Heart left ventricle (tissue), 16 donors: ENCODE measurements around the gene LIN7B. TPM values are rescaled to one million over a fixed set of nuclear protein-coding genes. Genes with fewer than 3 reads are reported as not detected.

ENCODE experiments used
- ATAC-seq, 4 donors: fragments of 200-7000 bp; cut with Tn5 transposase; one replicate each; pipeline ENCODE4 v1.9.1; 2020 to 2022; ENCODE audit warnings: moderate library complexity in 4 of 4, mild to moderate bottlenecking in 3 of 4, moderate number of reproducible peaks in 1 of 4
- DNase-seq, 5 donors: peaks; one replicate each; pipeline ENCODE4 v3.0.0-alpha.2; 2020
- H3K27ac ChIP-seq, 12 donors: fragments of 200-600 bp; sonication (generic) in 4 of 12; one replicate each; pipeline versions ENCODE4 v1.5.0 to v1.8.0; 2016 to 2022; ENCODE audit warnings: mild to moderate bottlenecking in 2 of 12
- H3K27me3 ChIP-seq, 9 donors: fragments of 200-600 bp; sonication (generic) in 2 of 9; one replicate each; pipeline versions ENCODE4 v1.5.1 to v1.8.0; 2016 to 2022; ENCODE audit warnings: mild to moderate bottlenecking in 3 of 9
- H3K36me3 ChIP-seq, 9 donors: fragments of 200-600 bp; sonication (generic) in 2 of 9; one replicate each; pipeline versions ENCODE4 v1.5.0 to v1.8.0; 2018 to 2022; ENCODE audit warnings: mild to moderate bottlenecking in 2 of 9
- H3K4me1 ChIP-seq, 12 donors: fragments of 200-600 bp; sonication (generic) in 4 of 12; one replicate each; pipeline versions ENCODE4 v1.5.0 to v1.8.0; 2016 to 2022; ENCODE audit warnings: mild to moderate bottlenecking in 3 of 12
- H3K4me3 ChIP-seq, 12 donors: fragments of 200-600 bp; sonication (generic) in 4 of 12; one replicate each; pipeline versions ENCODE4 v1.5.0 to v1.8.0; 2017 to 2022; ENCODE audit warnings: mild to moderate bottlenecking in 9 of 12, moderate library complexity in 4 of 12
- H3K9me3 ChIP-seq, 12 donors: fragments of 200-600 bp; sonication (generic) in 4 of 12; one replicate each; pipeline versions ENCODE4 v1.5.0 to v1.8.0; 2016 to 2022; ENCODE audit warnings: mild to moderate bottlenecking in 1 of 12
- CTCF ChIP-seq, 12 donors: fragments of 200-600 bp; sonication (generic) in 4 of 12; IDR thresholded peaks; one replicate each; pipeline versions ENCODE4 v1.5.0 to v1.8.0; 2018 to 2022; ENCODE audit warnings: antibody characterized with exemption in 12 of 12, mild to moderate bottlenecking in 5 of 12
- POLR2A ChIP-seq, 2 donors: fragments of 450-650 bp; IDR thresholded peaks; one replicate each; pipeline ENCODE4 v1.6.1; 2017; ENCODE audit warnings: antibody characterized with exemption in 2 of 2, mild to moderate bottlenecking in 2 of 2, moderate library complexity in 2 of 2
- WGBS, 4 donors: extraction: QIAGEN DNeasy Blood & Tissue Kit in 2 of 4; methylation state at CpG; one replicate each; pipeline versions ENCODE4 v1.1.5 to v1.1.7; 2013 to 2018; 5-methylcytosine and 5-hydroxymethylcytosine counted together
- intact Hi-C, 10 donors: fragments of 100-400 bp; cut with DNase I; formaldehyde crosslinking; loops; one replicate each; pipeline versions ENCODE4 v1.11.1 to v1.14.2; 2022
- polyA plus RNA-seq, 2 donors: library from polyadenylated mRNA; stranded (reverse); fragments of 200-250 nt; gene quantifications; one replicate each; pipeline ENCODE4 v1.2.3, GENCODE V29; 2013
- total RNA-seq, 9 donors: library from RNA; depleted of rRNA in 2 of 9; stranded (reverse); fragments of >200 nt in 2 of 9; fragmentation: NEBNext Ultra II Directional in 3 of 9; extraction: Animal tissue kit (Norgen Biotek cat#: 25700) in 3 of 9; gene quantifications; one replicate each; pipeline versions ENCODE4 v1.1.0 to v1.2.4, GENCODE V29; 2016 to 2023
- donor health status: ischemic (EF 13 %, LVEDD 7.1; RV severe dilation, severe dysfunction).
- donor health status: healthy with polysubstance abuse.
- donor health status: DM: no; HTN: yes; CAD: no.
- donor health status: DM: no; HTN: no; CAD: no.
- donor health status: ischemic (EF 25% LVEDD 6.9; RV normal size, moderate dysfunction).
- donor health status: ischemic (EF 25% LVEDD 5.7; RV mildly dilated, moderate dysfunction).
- donor health status: healthy.
- donor health status: DM: yes; HTN: yes; CAD: no.
- donor health status: ischemic (EF 35%, LVEDD 5.7; RV mildly dilated, moderate dysfunction).
- donor health status: nonischemic (EF 11% LVEDD 7.7; RV severe dilation, severe dysfunction).
- donor health status: DM: yes; HTN: yes; CAD: no.
- donor health status: PGD.
- donor health status: ischemic (EF 29% LVEDD 5.4; RV normal size, mild dysfunction).
- donor health status: nonischemic (EF 23%, LVEDD 6.1; RV moderate dilation, normal function).

Gene LIN7B
- total and polyA plus RNA-seq, 11 donors: 12.6 to 55.8 (median 22.6) TPM

DNA sequence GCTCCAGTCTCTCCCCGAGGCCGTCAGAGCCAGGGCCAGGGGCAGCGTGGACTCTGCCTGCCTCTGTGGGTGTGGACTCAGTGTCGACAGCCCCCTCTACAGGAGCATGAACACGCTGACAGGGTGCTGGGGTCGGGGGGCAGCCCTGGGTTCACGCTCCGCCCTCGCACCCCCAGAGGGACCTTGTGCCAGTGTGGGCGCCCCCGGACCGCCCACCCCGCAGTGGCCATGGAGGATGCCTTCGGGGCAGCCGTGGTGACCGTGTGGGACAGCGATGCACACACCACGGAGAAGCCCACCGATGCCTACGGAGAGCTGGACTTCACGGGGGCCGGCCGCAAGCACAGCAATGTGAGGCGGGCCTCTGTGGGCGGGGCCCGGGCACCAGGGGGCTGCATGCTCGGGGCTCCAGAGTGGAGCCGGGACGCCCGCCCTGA, 51.7 kb downstream of the LIN7B start:
- peak; percentile 44 to 66 (median 46) for ATAC-seq
- no peaks in the 10 kb centered on the region for H3K27me3 ChIP-seq

GRCh38 chr19:49167857-49168409, 53.8 kb downstream of the LIN7B start:
- intact Hi-C loops: loop anchor here in 1 of 10 donors (5.0 kb wide), 1 partner anchor 39 kb away; no protein-coding TSS in a partner anchor
- DNase-seq: peak in 1 of 5 donors; percentile 52
- 83 to 88% (median 85%) methylated on average over 24 to 25 of the region's 25 CpGs for WGBS, 4 donors
- H3K4me3 ChIP-seq: no peak overlapping the region
- ATAC-seq: no peak
- no peaks in the 10 kb centered on the region for H3K27me3 ChIP-seq
- H3K4me1 ChIP-seq: peaks cover 5 to 26% (median 16%) of the 10 kb centered on the region in 12 donors
- no peaks in the 10 kb centered on the region for H3K9me3 ChIP-seq
- no peak for TF ChIP-seq POLR2A (IDR thresholded peaks at IDR 0.05)
- TF ChIP-seq CTCF (IDR thresholded peaks at IDR 0.05): no peak
- peaks cover 0 to 55% (median 48%) of the 10 kb centered on the region in 9 donors for H3K36me3 ChIP-seq
- H3K27ac ChIP-seq: no peak overlapping the region

More for the DNA sequence above, 51.7 kb downstream of the LIN7B start:
- H3K4me1 ChIP-seq: peaks cover 5 to 28% (median 19%) of the 10 kb centered on the region in 12 donors
- no peaks in the 10 kb centered on the region for H3K9me3 ChIP-seq
- peak overlapping the region; percentile 72 to 99 (median 90) for H3K27ac ChIP-seq
- TF ChIP-seq POLR2A (IDR thresholded peaks at IDR 0.05): no peak
- peak in 2 of 12 donors; percentile 9 to 28 for TF ChIP-seq CTCF (IDR thresholded peaks at IDR 0.05)
- intact Hi-C loops: loop anchor here in 1 of 10 donors (5.0 kb wide), 1 partner anchor 41 kb away; no protein-coding TSS in a partner anchor
- H3K4me3 ChIP-seq: peak overlapping the region in 9 of 12 donors; percentile 5 to 34 (median 22)
- 45 to 68% (median 53%) methylated on average over 10 to 30 of the region's 30 CpGs for WGBS, 4 donors
- DNase-seq: peak in 1 of 5 donors; percentile 58
- H3K36me3 ChIP-seq: peaks cover 0 to 42% (median 31%) of the 10 kb centered on the region in 9 donors

Other genes with a start within 250 kb of the LIN7B start
- gene PLEKHA4, start 245.8 kb upstream of the LIN7B start, total RNA-seq: 10 to 100 TPM in 8 of 9 donors, 1 to 10 TPM in 1; 7.5 to 66.9 (median 24.8) TPM
- 10 to 100 TPM; 28.6 to 32.0 TPM for gene PLEKHA4, start 245.8 kb upstream of the LIN7B start, polyA plus RNA-seq
- gene PPP1R15A, start 241.9 kb upstream of the LIN7B start, total RNA-seq: 10 to 100 TPM; 51.7 to 88.2 (median 62.6) TPM
- 100 to 1,000 TPM in 1 of 2 donors, 10 to 100 TPM in 1; 86.6 to 181 TPM for gene PPP1R15A, start 241.9 kb upstream of the LIN7B start, polyA plus RNA-seq
- gene TULP2, start 215.6 kb upstream of the LIN7B start, total RNA-seq: 1 to 10 TPM in 1 of 9 donors, under 1 TPM in 5, not detected in 3; 0.21 to 1.1 (median 0.32) TPM
- under 1 TPM in 1 of 2 donors, not detected in 1; 0.26 TPM for gene TULP2, start 215.6 kb upstream of the LIN7B start, polyA plus RNA-seq
- 100 to 1,000 TPM; 200 to 428 (median 286) TPM for gene NUCB1, start 214.1 kb upstream of the LIN7B start, total RNA-seq
- gene NUCB1, start 214.1 kb upstream of the LIN7B start, polyA plus RNA-seq: 100 to 1,000 TPM; 179 to 384 TPM
- under 1 TPM in 1 of 9 donors, not detected in 8; 0.49 TPM for gene DHDH, start 180.7 kb upstream of the LIN7B start, total RNA-seq
- under 1 TPM in 1 of 2 donors, not detected in 1; 0.15 TPM for gene DHDH, start 180.7 kb upstream of the LIN7B start, polyA plus RNA-seq
- gene BAX, start 159.5 kb upstream of the LIN7B start, total RNA-seq: 10 to 100 TPM; 17.9 to 68.4 (median 23.1) TPM
- 10 to 100 TPM; 21.1 to 34.4 TPM for gene BAX, start 159.5 kb upstream of the LIN7B start, polyA plus RNA-seq
- 1,000 to 10,000 TPM in 4 of 9 donors, 100 to 1,000 TPM in 5; 484 to 6,770 (median 857) TPM for gene FTL, start 149.1 kb upstream of the LIN7B start, total RNA-seq
- 1,000 to 10,000 TPM in 1 of 2 donors, 100 to 1,000 TPM in 1; 836 to 1,542 TPM for gene FTL, start 149.1 kb upstream of the LIN7B start, polyA plus RNA-seq
- gene GYS1, start 121.1 kb upstream of the LIN7B start, total RNA-seq: 100 to 1,000 TPM; 125 to 264 (median 173) TPM
- gene GYS1, start 121.1 kb upstream of the LIN7B start, polyA plus RNA-seq: 100 to 1,000 TPM; 114 to 154 TPM
- 10 to 100 TPM; 41.4 to 93.9 (median 50.9) TPM for gene RUVBL2, start 120.5 kb upstream of the LIN7B start, total RNA-seq
- 100 to 1,000 TPM in 1 of 2 donors, 10 to 100 TPM in 1; 68.0 to 109 TPM for gene RUVBL2, start 120.5 kb upstream of the LIN7B start, polyA plus RNA-seq
- gene LHB, start 97.3 kb upstream of the LIN7B start, total RNA-seq: not detected
- not detected for gene LHB, start 97.3 kb upstream of the LIN7B start, polyA plus RNA-seq
- gene CGB3, start 90.0 kb upstream of the LIN7B start, total RNA-seq: not detected
- not detected for gene CGB3, start 90.0 kb upstream of the LIN7B start, polyA plus RNA-seq
- not detected for gene CGB2, start 82.5 kb upstream of the LIN7B start, total RNA-seq
- gene CGB2, start 82.5 kb upstream of the LIN7B start, polyA plus RNA-seq: not detected
- gene CGB1, start 77.5 kb upstream of the LIN7B start, total RNA-seq: not detected
- not detected for gene CGB1, start 77.5 kb upstream of the LIN7B start, polyA plus RNA-seq
- gene CGB5, start 70.5 kb upstream of the LIN7B start, total RNA-seq: not detected
- gene CGB5, start 70.5 kb upstream of the LIN7B start, polyA plus RNA-seq: not detected
- not detected for gene CGB8, start 65.3 kb upstream of the LIN7B start, total RNA-seq
- not detected for gene CGB8, start 65.3 kb upstream of the LIN7B start, polyA plus RNA-seq
- gene CGB7, start 56.6 kb upstream of the LIN7B start, total RNA-seq: under 1 TPM in 1 of 9 donors, not detected in 8; 0.27 TPM
- gene CGB7, start 56.6 kb upstream of the LIN7B start, polyA plus RNA-seq: under 1 TPM; 0.08 TPM
- not detected for gene NTF4, start 49.6 kb upstream of the LIN7B start, total RNA-seq
- gene NTF4, start 49.6 kb upstream of the LIN7B start, polyA plus RNA-seq: under 1 TPM in 1 of 2 donors, not detected in 1; 0.76 TPM
- gene KCNA7, start 41.7 kb upstream of the LIN7B start, total RNA-seq: 1 to 10 TPM in 2 of 9 donors, under 1 TPM in 7; 0.12 to 1.6 (median 0.36) TPM
- 1 to 10 TPM in 1 of 2 donors, under 1 TPM in 1; 0.07 to 2.2 TPM for gene KCNA7, start 41.7 kb upstream of the LIN7B start, polyA plus RNA-seq
- gene SNRNP70, start 28.9 kb upstream of the LIN7B start, total RNA-seq: 100 to 1,000 TPM in 4 of 9 donors, 10 to 100 TPM in 5; 61.6 to 115 (median 92.2) TPM
- 100 to 1,000 TPM in 1 of 2 donors, 10 to 100 TPM in 1; 96.6 to 163 TPM for gene SNRNP70, start 28.9 kb upstream of the LIN7B start, polyA plus RNA-seq
- gene C19orf73, start 4.8 kb downstream of the LIN7B start, total RNA-seq: 1 to 10 TPM in 6 of 9 donors, under 1 TPM in 3; 0.69 to 3.1 (median 1.3) TPM
- gene C19orf73, start 4.8 kb downstream of the LIN7B start, polyA plus RNA-seq: 1 to 10 TPM; 1.4 to 3.8 TPM
- gene PPFIA3, start 5.2 kb downstream of the LIN7B start, total RNA-seq: 1 to 10 TPM; 2.7 to 7.7 (median 5.1) TPM
- gene PPFIA3, start 5.2 kb downstream of the LIN7B start, polyA plus RNA-seq: 10 to 100 TPM in 1 of 2 donors, 1 to 10 TPM in 1; 7.4 to 12.8 TPM
- gene HRC, start 41.0 kb downstream of the LIN7B start, total RNA-seq: 1,000 to 10,000 TPM in 4 of 9 donors, 100 to 1,000 TPM in 5; 544 to 1,953 (median 875) TPM
- 100 to 1,000 TPM; 267 to 867 TPM for gene HRC, start 41.0 kb downstream of the LIN7B start, polyA plus RNA-seq
- gene TRPM4, start 43.4 kb downstream of the LIN7B start, total RNA-seq: 10 to 100 TPM; 19.3 to 34.5 (median 25.8) TPM
- gene TRPM4, start 43.4 kb downstream of the LIN7B start, polyA plus RNA-seq: 10 to 100 TPM; 16.8 to 45.3 TPM
- gene SLC6A16, start 210.8 kb downstream of the LIN7B start, total RNA-seq: 1 to 10 TPM in 1 of 9 donors, under 1 TPM in 8; 0.27 to 1.3 (median 0.40) TPM
- gene SLC6A16, start 210.8 kb downstream of the LIN7B start, polyA plus RNA-seq: under 1 TPM; 0.33 to 0.53 TPM
- gene CD37, start 221.0 kb downstream of the LIN7B start, total RNA-seq: 10 to 100 TPM in 2 of 9 donors, 1 to 10 TPM in 7; 1.4 to 45.2 (median 4.2) TPM
- 1 to 10 TPM; 3.3 to 3.9 TPM for gene CD37, start 221.0 kb downstream of the LIN7B start, polyA plus RNA-seq
- 10 to 100 TPM; 31.1 to 77.2 (median 54.3) TPM for gene TEAD2, start 248.0 kb downstream of the LIN7B start, total RNA-seq
- gene TEAD2, start 248.0 kb downstream of the LIN7B start, polyA plus RNA-seq: 10 to 100 TPM; 44.9 to 52.2 TPM
- gene DKKL1, start 249.5 kb downstream of the LIN7B start, total RNA-seq: under 1 TPM in 1 of 9 donors, not detected in 8; 0.51 TPM
- gene DKKL1, start 249.5 kb downstream of the LIN7B start, polyA plus RNA-seq: under 1 TPM in 1 of 2 donors, not detected in 1; 0.24 TPM